ENCODE data around the gene TRIM77. TPM values are rescaled to one million over a fixed set of nuclear protein-coding genes. Genes with fewer than 3 reads are reported as not detected.
A peak's percentile ranks its signal among the peaks of the same experiment; 100 is the strongest.
"Not testable (repeated sequence)": the region's sequence is repeated elsewhere in the genome, so short reads cannot be mapped to it uniquely, and the experiment has no call there.

TRIM77 gene
- total RNA-seq, 1 experiment from 2014 or later: not detected

DNA sequence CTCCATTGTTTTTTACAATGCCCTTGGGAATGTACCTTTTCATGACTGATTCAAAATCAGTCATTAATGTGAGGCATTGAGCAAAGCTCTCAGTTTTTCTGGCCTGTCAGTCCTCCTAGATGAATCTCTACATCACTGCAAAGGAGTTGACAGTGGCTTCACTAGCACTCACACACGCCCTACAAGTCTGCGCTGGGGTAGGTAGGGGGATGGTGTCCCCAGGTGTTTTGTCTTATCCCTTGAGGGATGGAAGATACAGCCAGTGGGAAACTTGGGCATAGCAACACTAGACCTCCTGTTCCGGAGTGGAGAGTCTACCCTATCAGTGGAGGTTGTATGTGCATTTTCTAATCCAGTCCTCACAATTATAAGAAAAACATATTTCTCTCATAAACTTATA is 27.0 kb downstream of the TRIM77 start (continued):
- TF ChIP-seq SMAD3 (CRISPR knock-in tag; IDR thresholded peaks at IDR 0.05; ENCODE audit: borderline replicate concordance) (no peak), CBFB (CRISPR knock-in tag; IDR thresholded peaks at IDR 0.05; ENCODE audit: low read depth) (no peak), ATF1 (CRISPR knock-in tag; IDR thresholded peaks at IDR 0.05) (no peak), MXD4 (CRISPR knock-in tag; IDR thresholded peaks at IDR 0.05; ENCODE audit: borderline replicate concordance) (no peak), NR1H2 (CRISPR knock-in tag; IDR thresholded peaks at IDR 0.05) (no peak)
- TF ChIP-seq, protein P1, sequence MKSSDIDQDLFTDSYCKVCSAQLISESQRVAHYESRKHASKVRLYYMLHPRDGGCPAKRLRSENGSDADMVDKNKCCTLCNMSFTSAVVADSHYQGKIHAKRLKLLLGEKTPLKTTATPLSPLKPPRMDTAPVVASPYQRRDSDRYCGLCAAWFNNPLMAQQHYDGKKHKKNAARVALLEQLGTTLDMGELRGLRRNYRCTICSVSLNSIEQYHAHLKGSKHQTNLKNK (CRISPR knock-in tag; IDR thresholded peaks at IDR 0.05): no peak

DNA sequence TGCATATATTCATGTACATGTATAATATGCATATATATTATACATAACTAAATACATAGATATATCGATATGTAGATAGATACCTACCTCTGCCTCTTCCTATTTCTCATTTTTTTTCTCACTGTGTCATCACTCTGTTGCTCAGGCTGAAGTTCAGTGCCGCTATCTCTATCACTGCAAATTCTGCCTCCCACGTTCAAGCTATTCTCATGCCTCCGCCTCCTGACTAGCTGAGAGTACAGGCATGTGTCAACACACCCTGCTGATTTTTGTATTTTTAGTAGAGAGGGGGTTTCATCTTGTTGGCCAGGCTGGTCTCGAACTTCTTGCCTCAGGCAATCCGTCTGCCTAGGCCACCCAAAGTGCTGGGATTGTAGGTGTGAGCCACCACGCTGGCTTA is 31.3 kb downstream of the TRIM77 start:
- H3K27ac Mint-ChIP-seq; H3K4me1 Mint-ChIP-seq; H3K4me3 Mint-ChIP-seq; ATAC-seq; DNase-seq (ENCODE audit: low spot score); H3K27me3 Mint-ChIP-seq (ENCODE audit: low read depth); POLR2A ChIA-PET; H3K9me3 Mint-ChIP-seq; CTCF ChIA-PET; H3K36me3 Mint-ChIP-seq: not testable (repeated sequence)

DNA sequence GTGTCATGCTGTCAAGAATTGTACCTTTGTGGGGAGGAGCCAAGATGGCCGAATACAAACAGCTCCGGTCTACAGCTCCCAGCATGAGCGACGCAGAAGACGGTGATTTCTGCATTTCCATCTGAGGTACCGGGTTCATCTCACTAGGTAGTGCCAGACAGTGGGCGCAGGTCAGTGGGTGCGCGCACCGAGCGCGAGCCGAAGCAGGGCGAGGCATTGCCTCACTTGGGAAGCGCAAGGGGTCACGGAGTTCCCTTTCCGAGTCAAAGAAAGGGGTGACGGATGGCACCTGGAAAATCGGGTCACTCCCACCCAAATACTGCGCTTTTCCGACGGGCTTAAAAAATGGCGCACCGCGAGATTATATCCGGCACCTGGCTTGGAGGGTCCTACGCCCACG is 34.1 kb downstream of the TRIM77 start:
- DNase-seq (ENCODE audit: low spot score); H3K4me1 Mint-ChIP-seq; H3K27me3 Mint-ChIP-seq (ENCODE audit: low read depth); ATAC-seq; H3K9me3 Mint-ChIP-seq; POLR2A ChIA-PET; H3K36me3 Mint-ChIP-seq; CTCF ChIA-PET: not testable (repeated sequence)
- peak overlapping the region; percentile 89 for H3K27ac Mint-ChIP-seq
- peak overlapping the region; percentile 64 for H3K4me3 Mint-ChIP-seq

DNA sequence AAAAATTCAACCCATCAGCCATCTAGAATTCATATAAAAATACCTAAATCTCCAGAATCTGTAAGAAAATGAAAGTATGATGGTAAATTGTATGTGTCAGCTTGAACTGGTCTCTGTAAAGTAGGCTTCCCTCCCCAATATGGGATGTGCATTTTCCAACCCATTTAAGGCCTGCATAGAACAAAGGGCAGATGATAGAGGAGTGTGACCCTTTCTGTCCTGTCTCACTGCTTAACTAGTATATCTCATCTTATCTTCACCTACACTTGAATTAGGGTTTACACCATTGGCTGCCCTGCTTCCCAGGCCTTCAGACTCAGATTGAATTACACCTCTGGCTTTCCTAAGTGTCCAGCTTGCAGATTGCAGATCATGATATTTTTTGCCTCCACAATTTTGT is 40.7 kb downstream of the TRIM77 start:
- ATAC-seq; H3K27ac Mint-ChIP-seq; H3K4me3 Mint-ChIP-seq; POLR2A ChIA-PET; H3K36me3 Mint-ChIP-seq; DNase-seq (ENCODE audit: low spot score); H3K4me1 Mint-ChIP-seq; H3K9me3 Mint-ChIP-seq; H3K27me3 Mint-ChIP-seq (ENCODE audit: low read depth); CTCF ChIA-PET: not testable (repeated sequence)

Other genes starting within 250 kb of the TRIM77 start
- gene NOX4, start 218.9 kb upstream of the TRIM77 start, total RNA-seq (2021): 0.78 to 1.5 TPM (median 1.1 TPM) in 3 replicates
- not detected in 3 replicates for gene TRIM49, start 98.3 kb downstream of the TRIM77 start, total RNA-seq (2021)
- not detected in 3 replicates for gene TRIM64B, start 168.2 kb downstream of the TRIM77 start, total RNA-seq (2021)
- not detected in 3 replicates for gene TRIM49D1, start 211.9 kb downstream of the TRIM77 start, total RNA-seq (2021)
- not detected in 3 replicates for gene TRIM49D2, start 213.8 kb downstream of the TRIM77 start, total RNA-seq (2021)